DND-41 (cell line): ENCODE data around the gene KRT71.

Experiments used
- ATAC-seq: fragments of 200-7000 bp; cut with Tn5 transposase; 3 replicates; pipeline ENCODE4 v1.9.1; 2021; ENCODE audit warnings: low read depth; ENCODE audit not compliant: insufficient read depth
- DNase-seq: peaks from one replicate; pipeline ENCODE4 v3.0.0-alpha.2; 2020
- H2AFZ ChIP-seq: 2 replicates; pipeline ENCODE4 v1.6.0; 2012; ENCODE audit warnings: low read depth, low read length
- H3K27ac ChIP-seq: 2 replicates; pipeline ENCODE4 v1.5.1; 2012; ENCODE audit warnings: low read length, inconsistent platforms
- H3K27me3 ChIP-seq: fragments of 200-600 bp; sonication (generic); 2 replicates; pipeline ENCODE4 v1.6.0; 2012; ENCODE audit warnings: low read length, mild to moderate bottlenecking, inconsistent platforms; ENCODE audit not compliant: insufficient read depth, poor library complexity
- H3K36me3 ChIP-seq: 2 replicates; pipeline ENCODE4 v1.5.1; 2012; ENCODE audit warnings: low read length, inconsistent platforms; ENCODE audit not compliant: insufficient read depth
- H3K4me1 ChIP-seq: 2 replicates; pipeline ENCODE4 v1.5.1; 2012; ENCODE audit warnings: mild to moderate bottlenecking, low read length; ENCODE audit not compliant: insufficient read depth
- H3K4me2 ChIP-seq: 2 replicates; pipeline ENCODE4 v1.6.0; 2012; ENCODE audit warnings: mild to moderate bottlenecking, moderate library complexity, low read length, inconsistent platforms; ENCODE audit not compliant: insufficient read depth
- H3K4me3 ChIP-seq, 2 experiments: fragments of 200-600 bp in 1 of 2; shearing (Covaris generic) in 1 of 2; 2 replicates each; pipeline ENCODE4 v1.5.1; 2012 to 2016; ENCODE audit warnings: inconsistent platforms in 2 of 2, low read length in 2 of 2, mild to moderate bottlenecking in 2 of 2, low read depth in 1 of 2, moderate library complexity in 1 of 2
- H3K79me2 ChIP-seq: 2 replicates; pipeline ENCODE4 v1.6.0; 2012; ENCODE audit warnings: low read length, inconsistent platforms; ENCODE audit not compliant: insufficient read depth
- H3K9ac ChIP-seq: 2 replicates; pipeline ENCODE4 v1.6.0; 2012; ENCODE audit warnings: low read depth, mild to moderate bottlenecking, inconsistent platforms, low read length, moderate library complexity
- H3K9me3 ChIP-seq: 2 replicates; pipeline ENCODE4 v1.5.1; 2012; ENCODE audit warnings: low read length, moderate library complexity, mild to moderate bottlenecking, inconsistent platforms; ENCODE audit not compliant: insufficient read depth, severe bottlenecking
- H4K20me1 ChIP-seq: 2 replicates; pipeline ENCODE4 v1.6.0; 2012; ENCODE audit warnings: low read length; ENCODE audit not compliant: insufficient read depth
- EZH2 ChIP-seq: IDR thresholded peaks from 3 replicates; pipeline ENCODE4 v1.6.1; 2012; ENCODE audit warnings: borderline replicate concordance, low read depth, mild to moderate bottlenecking, moderate library complexity, low read length, inconsistent platforms; ENCODE audit not compliant: severe bottlenecking
- TF ChIP-seq, protein P1 (sequence below): IDR thresholded peaks from 2 replicates; pipeline ENCODE4 v1.5.1; 2012; ENCODE audit warnings: borderline replicate concordance, low read length, moderate library complexity, mild to moderate bottlenecking; ENCODE audit not compliant: poor library complexity, severe bottlenecking; ENCODE audit errors: extremely low read depth

Gene KRT71

GRCh38 chr12:52519826-52520662, 32.9 kb downstream of the KRT71 start, which contains the start of gene KRT5:
Gene KRT5, minus strand, starts transcription at chr12:52520394. Its CDS starts 98 bp downstream, at chr12:52520296.
- DNase-seq: no peak

DNA sequence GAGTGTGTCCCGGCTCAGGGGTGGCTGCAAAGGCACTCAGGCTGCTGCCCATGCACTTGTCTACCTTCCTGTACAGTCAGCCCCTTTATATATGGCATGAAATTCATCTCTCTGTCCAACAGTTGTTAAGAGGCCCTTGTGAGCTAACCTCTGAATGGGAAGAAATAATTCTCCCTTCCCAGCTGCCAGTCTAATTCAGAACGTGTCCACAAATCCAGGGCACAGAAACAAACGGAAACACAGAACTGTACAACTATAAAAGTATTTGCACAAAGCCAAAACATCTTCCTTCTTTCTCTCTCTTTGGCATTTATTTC, 33.6 kb downstream of the KRT71 start:
- H3K4me3 ChIP-seq: no peak overlapping the region
- H3K9me3 ChIP-seq: no peaks in the 10 kb centered on the region
- H3K27ac ChIP-seq: no peak overlapping the region
- H3K4me2 ChIP-seq: no peak overlapping the region
- H2AFZ ChIP-seq: no peak overlapping the region
- peaks cover 13% of the 10 kb centered on the region for H3K27me3 ChIP-seq
- ATAC-seq: no peak
- H3K4me1 ChIP-seq: no peaks in the 10 kb centered on the region
- no peaks in the 10 kb centered on the region for H4K20me1 ChIP-seq
- no peaks in the 10 kb centered on the region for H3K36me3 ChIP-seq
- DNase-seq: no peak
- no peaks in the 10 kb centered on the region for H3K79me2 ChIP-seq
- TF ChIP-seq EZH2: no peak
- TF ChIP-seq, protein P1, sequence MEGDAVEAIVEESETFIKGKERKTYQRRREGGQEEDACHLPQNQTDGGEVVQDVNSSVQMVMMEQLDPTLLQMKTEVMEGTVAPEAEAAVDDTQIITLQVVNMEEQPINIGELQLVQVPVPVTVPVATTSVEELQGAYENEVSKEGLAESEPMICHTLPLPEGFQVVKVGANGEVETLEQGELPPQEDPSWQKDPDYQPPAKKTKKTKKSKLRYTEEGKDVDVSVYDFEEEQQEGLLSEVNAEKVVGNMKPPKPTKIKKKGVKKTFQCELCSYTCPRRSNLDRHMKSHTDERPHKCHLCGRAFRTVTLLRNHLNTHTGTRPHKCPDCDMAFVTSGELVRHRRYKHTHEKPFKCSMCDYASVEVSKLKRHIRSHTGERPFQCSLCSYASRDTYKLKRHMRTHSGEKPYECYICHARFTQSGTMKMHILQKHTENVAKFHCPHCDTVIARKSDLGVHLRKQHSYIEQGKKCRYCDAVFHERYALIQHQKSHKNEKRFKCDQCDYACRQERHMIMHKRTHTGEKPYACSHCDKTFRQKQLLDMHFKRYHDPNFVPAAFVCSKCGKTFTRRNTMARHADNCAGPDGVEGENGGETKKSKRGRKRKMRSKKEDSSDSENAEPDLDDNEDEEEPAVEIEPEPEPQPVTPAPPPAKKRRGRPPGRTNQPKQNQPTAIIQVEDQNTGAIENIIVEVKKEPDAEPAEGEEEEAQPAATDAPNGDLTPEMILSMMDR: no peak
- no peak overlapping the region for H3K9ac ChIP-seq

More at GRCh38 chr12:52519826-52520662, 32.9 kb downstream of the KRT71 start, which contains the start of gene KRT5:
- no peak within 1 kb of the TSS for H3K4me3 ChIP-seq
- no peaks in the 10 kb centered on the region for H3K4me1 ChIP-seq
- ATAC-seq: no peak
- no peak within 1 kb of the TSS for H3K9ac ChIP-seq
- H3K4me2 ChIP-seq: no peak within 1 kb of the TSS
- H2AFZ ChIP-seq: no peak within 1 kb of the TSS
- TF ChIP-seq EZH2: no peak
- TF ChIP-seq, protein P1: no peak
- no peaks in the 10 kb centered on the region for H4K20me1 ChIP-seq
- no peaks in the 10 kb centered on the region for H3K36me3 ChIP-seq
- H3K27me3 ChIP-seq: peaks cover 13% of the 10 kb centered on the region
- H3K27ac ChIP-seq: no peak within 1 kb of the TSS
- H3K9me3 ChIP-seq: no peaks in the 10 kb centered on the region
- no peaks in the 10 kb centered on the region for H3K79me2 ChIP-seq

DNA sequence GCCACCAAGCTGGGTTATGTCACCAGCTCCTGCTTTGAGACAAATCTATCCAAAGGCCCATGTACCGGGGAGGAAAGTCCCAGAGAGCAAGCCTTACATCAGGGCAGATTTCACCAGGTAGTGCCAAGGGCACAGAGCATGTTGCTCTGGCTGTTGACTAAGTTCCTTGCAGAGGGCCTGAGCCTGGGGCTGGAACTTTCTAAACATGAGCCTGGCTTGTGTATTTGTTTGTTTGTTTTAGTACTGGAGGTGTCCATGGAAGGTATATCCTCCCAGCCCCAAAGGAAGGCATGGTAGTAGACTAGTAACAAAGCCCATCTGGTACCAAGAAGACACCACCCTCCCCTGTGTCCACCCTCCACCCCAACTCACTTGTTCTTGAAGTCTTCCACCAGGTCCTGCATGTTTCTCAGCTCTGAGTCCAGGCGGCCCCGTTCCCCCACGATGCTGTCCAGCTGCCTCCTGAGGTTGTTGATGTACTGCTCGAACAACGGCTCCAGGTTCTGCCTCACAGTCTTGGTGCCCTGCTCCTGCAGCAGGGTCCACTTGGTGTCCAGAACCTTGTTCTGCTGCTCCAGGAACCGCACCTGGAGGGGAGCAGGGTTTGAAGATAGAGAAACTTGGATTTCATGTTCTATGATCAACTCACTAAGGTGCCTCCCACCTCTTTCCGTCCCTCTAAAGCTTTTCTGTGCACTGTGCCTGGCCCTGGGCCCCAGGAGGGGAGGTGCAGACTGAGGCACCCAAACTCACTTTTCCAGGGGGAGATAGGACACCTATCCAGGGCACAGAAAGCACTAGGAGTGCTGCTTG, 34.2 kb downstream of the KRT71 start:
- no peaks in the 10 kb centered on the region for H3K9me3 ChIP-seq

More for the DNA sequence above, 34.2 kb downstream of the KRT71 start:
- Histone ChIP-seq H3K36me3 (no peaks in the 10 kb centered on the region), H2AFZ (no peak overlapping the region), H3K79me2 (no peaks in the 10 kb centered on the region), H4K20me1 (no peaks in the 10 kb centered on the region), H3K27ac (no peak overlapping the region), H3K4me3 (no peak overlapping the region), H3K9ac (no peak overlapping the region), H3K4me1 (no peaks in the 10 kb centered on the region), H3K27me3 (peaks cover 14% of the 10 kb centered on the region), H3K4me2 (no peak overlapping the region)
- no peak for TF ChIP-seq EZH2
- TF ChIP-seq, protein P1: no peak
- no peak for DNase-seq
- no peak for ATAC-seq
